Liver (tissue), 3 donors: Measurements from ENCODE around the gene POLDIP2.

Source experiments
- EGR1 ChIP-seq, 2 donors: IDR thresholded peaks; 2 replicates each; pipeline ENCODE4 v1.6.1; 2016 to 2018; ENCODE audit warnings: antibody characterized with exemption in 2 of 2, low read depth in 2 of 2
- FOXA2 ChIP-seq: IDR thresholded peaks from 2 replicates; pipeline ENCODE4 v1.6.1; 2016; ENCODE audit warnings: antibody characterized with exemption
- GABPA ChIP-seq, 2 donors: IDR thresholded peaks in 1 of 2; conservative IDR thresholded peaks in 1 of 2; 2 replicates each; pipeline ENCODE4 v1.6.1; 2016; ENCODE audit warnings: antibody characterized with exemption in 2 of 2, mild to moderate bottlenecking in 1 of 2, moderate library complexity in 1 of 2
- HNF4A ChIP-seq, 2 donors: conservative IDR thresholded peaks; 2 replicates each; pipeline ENCODE4 v1.6.1; 2016; ENCODE audit warnings: antibody characterized with exemption in 2 of 2, mild to moderate bottlenecking in 2 of 2
- MAX ChIP-seq: IDR thresholded peaks from 2 replicates; pipeline ENCODE4 v1.6.1; 2016; ENCODE audit warnings: antibody characterized with exemption
- NR2F2 ChIP-seq: IDR thresholded peaks from 2 replicates; pipeline ENCODE4 v1.6.1; 2016; ENCODE audit warnings: antibody characterized with exemption
- RAD21 ChIP-seq, 2 donors: IDR thresholded peaks; 2 replicates each; pipeline ENCODE4 v1.6.1; 2016; ENCODE audit warnings: antibody characterized with exemption in 2 of 2, mild to moderate bottlenecking in 2 of 2
- RXRA ChIP-seq, 2 donors: IDR thresholded peaks; 2 replicates each; pipeline ENCODE4 v1.6.1; 2017 to 2018; ENCODE audit warnings: antibody characterized with exemption in 2 of 2, mild to moderate bottlenecking in 1 of 2
- SP1 ChIP-seq: IDR thresholded peaks from 2 replicates; pipeline ENCODE4 v1.6.1; 2018; ENCODE audit warnings: antibody characterized with exemption, mild to moderate bottlenecking
- TAF1 ChIP-seq: conservative IDR thresholded peaks from 2 replicates; pipeline ENCODE4 v1.6.1; 2016; ENCODE audit warnings: antibody characterized with exemption, mild to moderate bottlenecking
- ZBTB33 ChIP-seq: IDR thresholded peaks from 2 replicates; pipeline ENCODE4 v1.6.1; 2016; ENCODE audit warnings: antibody characterized with exemption
- TF ChIP-seq, protein P1 (sequence below): fragments of 150-350 bp; IDR thresholded peaks from 2 replicates; pipeline ENCODE4 v1.5.1; 2017; ENCODE audit warnings: improper control_type of control experiment, low read depth, low read length; ENCODE audit not compliant: missing input control
- TF ChIP-seq, protein P2 (sequence below): IDR thresholded peaks from 2 replicates; pipeline ENCODE4 v1.6.1; 2016; ENCODE audit warnings: antibody characterized with exemption, mild to moderate bottlenecking
- donor health status: healthy.
- donor health status: healthy.

DNA sequence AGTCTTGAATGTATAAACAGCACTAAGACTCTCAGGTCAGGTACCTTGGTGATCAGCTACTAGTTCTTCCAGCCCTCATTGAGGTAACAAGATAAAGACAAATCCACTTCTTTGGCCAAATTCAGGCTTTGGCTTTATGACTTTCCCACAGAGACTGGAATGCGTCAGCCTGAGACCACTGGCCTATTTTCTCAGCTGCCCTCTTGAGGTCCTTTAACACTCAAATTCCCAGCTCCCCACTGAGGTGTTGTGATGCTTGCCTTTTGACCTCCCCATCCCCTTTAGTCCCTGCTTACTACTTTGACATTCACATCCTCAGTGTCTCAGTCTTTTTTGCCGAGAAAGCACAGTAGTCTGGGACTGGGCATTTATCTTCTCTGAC lies 11.1 kb downstream of the POLDIP2 start:
- TF ChIP-seq TAF1 (no peak), HNF4A (conservative IDR thresholded peaks at IDR 0.05) (no peak), MAX (no peak), RAD21 (IDR thresholded peaks at IDR 0.05) (no peak), RXRA (IDR thresholded peaks at IDR 0.05) (no peak), ZBTB33 (no peak), EGR1 (IDR thresholded peaks at IDR 0.05; ENCODE audit: low read depth in 2 of 2) (no peak), GABPA (IDR thresholded peaks at IDR 0.05 in 1 of 2, conservative IDR thresholded peaks at IDR 0.05 in 1 of 2) (no peak), FOXA2 (no peak), NR2F2 (no peak), SP1 (no peak)
- TF ChIP-seq, protein P1, sequence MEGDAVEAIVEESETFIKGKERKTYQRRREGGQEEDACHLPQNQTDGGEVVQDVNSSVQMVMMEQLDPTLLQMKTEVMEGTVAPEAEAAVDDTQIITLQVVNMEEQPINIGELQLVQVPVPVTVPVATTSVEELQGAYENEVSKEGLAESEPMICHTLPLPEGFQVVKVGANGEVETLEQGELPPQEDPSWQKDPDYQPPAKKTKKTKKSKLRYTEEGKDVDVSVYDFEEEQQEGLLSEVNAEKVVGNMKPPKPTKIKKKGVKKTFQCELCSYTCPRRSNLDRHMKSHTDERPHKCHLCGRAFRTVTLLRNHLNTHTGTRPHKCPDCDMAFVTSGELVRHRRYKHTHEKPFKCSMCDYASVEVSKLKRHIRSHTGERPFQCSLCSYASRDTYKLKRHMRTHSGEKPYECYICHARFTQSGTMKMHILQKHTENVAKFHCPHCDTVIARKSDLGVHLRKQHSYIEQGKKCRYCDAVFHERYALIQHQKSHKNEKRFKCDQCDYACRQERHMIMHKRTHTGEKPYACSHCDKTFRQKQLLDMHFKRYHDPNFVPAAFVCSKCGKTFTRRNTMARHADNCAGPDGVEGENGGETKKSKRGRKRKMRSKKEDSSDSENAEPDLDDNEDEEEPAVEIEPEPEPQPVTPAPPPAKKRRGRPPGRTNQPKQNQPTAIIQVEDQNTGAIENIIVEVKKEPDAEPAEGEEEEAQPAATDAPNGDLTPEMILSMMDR: no peak
- TF ChIP-seq, protein P2, sequence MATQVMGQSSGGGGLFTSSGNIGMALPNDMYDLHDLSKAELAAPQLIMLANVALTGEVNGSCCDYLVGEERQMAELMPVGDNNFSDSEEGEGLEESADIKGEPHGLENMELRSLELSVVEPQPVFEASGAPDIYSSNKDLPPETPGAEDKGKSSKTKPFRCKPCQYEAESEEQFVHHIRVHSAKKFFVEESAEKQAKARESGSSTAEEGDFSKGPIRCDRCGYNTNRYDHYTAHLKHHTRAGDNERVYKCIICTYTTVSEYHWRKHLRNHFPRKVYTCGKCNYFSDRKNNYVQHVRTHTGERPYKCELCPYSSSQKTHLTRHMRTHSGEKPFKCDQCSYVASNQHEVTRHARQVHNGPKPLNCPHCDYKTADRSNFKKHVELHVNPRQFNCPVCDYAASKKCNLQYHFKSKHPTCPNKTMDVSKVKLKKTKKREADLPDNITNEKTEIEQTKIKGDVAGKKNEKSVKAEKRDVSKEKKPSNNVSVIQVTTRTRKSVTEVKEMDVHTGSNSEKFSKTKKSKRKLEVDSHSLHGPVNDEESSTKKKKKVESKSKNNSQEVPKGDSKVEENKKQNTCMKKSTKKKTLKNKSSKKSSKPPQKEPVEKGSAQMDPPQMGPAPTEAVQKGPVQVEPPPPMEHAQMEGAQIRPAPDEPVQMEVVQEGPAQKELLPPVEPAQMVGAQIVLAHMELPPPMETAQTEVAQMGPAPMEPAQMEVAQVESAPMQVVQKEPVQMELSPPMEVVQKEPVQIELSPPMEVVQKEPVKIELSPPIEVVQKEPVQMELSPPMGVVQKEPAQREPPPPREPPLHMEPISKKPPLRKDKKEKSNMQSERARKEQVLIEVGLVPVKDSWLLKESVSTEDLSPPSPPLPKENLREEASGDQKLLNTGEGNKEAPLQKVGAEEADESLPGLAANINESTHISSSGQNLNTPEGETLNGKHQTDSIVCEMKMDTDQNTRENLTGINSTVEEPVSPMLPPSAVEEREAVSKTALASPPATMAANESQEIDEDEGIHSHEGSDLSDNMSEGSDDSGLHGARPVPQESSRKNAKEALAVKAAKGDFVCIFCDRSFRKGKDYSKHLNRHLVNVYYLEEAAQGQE: no peak
